ENCODE data around the gene LDHD.
A peak's percentile ranks its signal among the peaks of the same experiment; 100 is the strongest.
"Not testable (repeated sequence)": the region's sequence is repeated elsewhere in the genome, so short reads cannot be mapped to it uniquely, and the experiment has no call there.

LDHD gene

GRCh38 chr16:75116081-75116910 lies at the start of gene LDHD:
Gene LDHD (minus strand): TSS chr16:75116780. CDS start chr16:75116720, 60 bp downstream.
- no peak for DNase-seq

GRCh38 chr16:75160386-75160785 lies 43.8 kb upstream of the LDHD start:
- no peak for DNase-seq

DNA sequence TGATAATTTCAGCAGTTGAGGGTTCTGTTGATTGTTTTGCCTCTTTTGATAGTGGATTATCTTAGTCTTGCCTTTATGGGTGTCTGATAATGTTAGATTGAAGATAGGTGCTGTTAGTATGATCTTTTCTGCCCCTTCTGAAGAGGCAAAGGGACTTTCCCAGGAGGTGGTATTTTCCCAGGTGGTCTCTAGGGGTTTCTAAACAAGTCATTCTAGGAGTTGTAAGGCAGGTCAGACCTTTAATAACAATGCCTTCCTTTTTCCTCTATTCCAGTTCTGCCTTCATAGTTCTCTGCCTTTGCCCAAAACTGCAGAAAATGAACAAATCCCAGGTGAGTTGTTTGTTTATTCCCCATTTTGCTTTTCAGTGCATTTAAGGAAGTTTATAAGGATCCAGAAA lies 36.1 kb upstream of the LDHD start:
- no peak for DNase-seq

DNA sequence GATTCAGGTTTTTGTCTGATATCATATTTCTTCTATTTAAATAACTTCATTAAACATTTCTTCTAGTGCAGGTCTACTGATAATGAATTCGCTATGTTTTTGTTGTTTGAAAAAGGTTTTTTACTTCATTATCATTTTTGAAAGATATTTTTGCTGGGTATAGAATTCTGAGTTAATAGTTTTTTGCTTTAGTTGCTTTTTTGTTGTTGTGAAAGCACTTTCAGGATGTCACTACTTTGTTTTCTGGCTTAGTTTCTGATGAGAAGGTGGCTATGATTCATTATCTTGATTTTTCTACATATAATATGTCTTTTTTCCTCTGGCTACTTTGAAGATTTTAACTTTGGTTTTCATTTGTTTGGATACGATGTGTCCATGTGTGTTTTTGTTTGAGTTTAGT lies 35.2 kb upstream of the LDHD start:
- DNase-seq: no peak

DNA sequence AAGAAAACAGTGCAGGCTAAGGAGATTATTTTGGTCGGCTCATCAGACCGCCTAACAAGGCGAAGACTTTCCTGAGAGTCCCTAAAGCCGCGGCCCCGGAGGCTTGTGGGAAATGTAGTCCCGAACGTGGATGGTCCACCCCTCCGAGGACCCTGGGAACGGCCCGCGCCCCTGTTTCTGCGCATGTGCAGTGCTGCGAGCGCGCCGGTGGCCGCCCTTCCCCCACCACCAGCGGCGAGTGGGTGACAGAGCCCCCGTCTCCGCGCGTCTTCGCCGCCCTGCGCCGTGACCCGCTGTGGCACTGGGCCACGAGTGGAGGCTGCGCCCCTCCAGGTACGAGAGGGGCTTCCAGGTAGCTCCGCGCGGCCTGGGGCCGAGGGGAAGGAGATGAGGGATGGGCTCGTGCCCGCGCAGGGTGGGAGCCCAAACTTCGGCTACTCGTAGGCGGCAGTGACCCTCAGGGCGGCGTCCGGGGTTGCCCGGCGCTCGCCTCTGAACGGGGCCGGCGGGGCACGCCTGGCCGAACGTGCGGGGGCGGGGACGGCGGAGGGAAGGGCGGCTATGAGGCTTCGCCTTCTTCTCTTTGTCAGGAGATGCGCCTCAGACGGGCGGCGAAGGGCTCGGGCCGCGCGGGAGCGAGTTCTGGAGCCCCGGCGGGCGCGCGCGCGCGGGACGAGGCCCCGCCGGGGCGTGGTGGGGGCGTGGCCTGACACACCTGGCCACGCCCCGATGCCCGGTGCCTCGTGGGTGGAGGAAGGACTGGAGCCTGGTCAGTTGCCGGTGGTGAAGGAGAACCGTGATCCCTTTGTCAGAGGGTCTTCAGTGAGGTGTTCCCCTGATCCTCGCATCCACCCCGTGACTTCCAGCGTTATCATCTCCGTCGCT lies 32.0 kb upstream of the LDHD start, which contains the start of gene ZFP1:
Gene ZFP1 (plus strand): TSS at position 214 of the 885 bp plus-strand sequence. CDS start 4,428 bp downstream, outside the sequence.
- peak; percentile 86 to 92 (median 86) for DNase-seq

GRCh38 chr16:75147968-75148310 lies 31.4 kb upstream of the LDHD start:
- DNase-seq: no peak

DNA sequence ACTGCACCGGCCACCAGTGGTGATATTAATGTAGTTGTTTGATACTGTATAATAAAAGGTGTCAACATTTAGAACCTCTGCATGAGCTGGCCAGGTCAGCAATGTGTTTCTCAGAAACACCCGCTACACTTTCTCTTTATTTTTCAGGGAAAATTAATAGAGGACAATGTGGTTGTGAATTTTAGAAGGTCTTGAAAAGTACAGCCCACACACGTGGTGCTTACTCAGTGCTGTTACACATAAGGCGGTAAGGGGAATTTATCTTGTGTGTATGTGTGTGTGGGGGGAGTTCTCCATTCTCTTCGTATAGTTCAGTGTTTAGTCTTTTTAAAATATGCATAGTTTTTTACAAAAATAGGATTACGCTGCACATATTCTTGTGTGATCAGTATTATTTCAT lies 27.4 kb upstream of the LDHD start:
- no peak for DNase-seq

GRCh38 chr16:75139498-75139897 lies 22.9 kb upstream of the LDHD start:
- no peak for DNase-seq

DNA sequence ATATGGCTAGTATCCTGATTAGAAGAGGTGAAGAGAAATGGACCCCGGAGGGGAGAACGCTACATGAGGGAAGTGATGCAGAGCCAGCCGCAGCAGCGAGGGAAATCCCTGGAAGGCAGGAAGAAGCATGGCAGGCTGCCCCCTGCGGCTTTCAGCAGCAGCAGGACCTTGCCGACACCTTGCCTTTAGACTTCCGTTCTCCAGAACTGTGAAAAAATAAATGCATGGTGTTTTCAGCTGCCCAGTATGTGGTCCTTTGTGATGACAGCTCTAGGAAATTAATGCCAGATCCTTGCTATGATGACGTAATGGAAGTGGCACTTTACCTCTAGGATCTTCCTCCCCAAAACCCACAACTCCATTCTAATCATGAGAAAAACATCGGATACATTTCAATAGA lies 22.1 kb upstream of the LDHD start:
- no peak for DNase-seq

- DNase-seq: no peak
Measured at GRCh38 chr16:75138233-75138632, 21.7 kb upstream of the LDHD start.

- DNase-seq: no peak
Measured at GRCh38 chr16:75131081-75131480, 14.5 kb upstream of the LDHD start.

DNA sequence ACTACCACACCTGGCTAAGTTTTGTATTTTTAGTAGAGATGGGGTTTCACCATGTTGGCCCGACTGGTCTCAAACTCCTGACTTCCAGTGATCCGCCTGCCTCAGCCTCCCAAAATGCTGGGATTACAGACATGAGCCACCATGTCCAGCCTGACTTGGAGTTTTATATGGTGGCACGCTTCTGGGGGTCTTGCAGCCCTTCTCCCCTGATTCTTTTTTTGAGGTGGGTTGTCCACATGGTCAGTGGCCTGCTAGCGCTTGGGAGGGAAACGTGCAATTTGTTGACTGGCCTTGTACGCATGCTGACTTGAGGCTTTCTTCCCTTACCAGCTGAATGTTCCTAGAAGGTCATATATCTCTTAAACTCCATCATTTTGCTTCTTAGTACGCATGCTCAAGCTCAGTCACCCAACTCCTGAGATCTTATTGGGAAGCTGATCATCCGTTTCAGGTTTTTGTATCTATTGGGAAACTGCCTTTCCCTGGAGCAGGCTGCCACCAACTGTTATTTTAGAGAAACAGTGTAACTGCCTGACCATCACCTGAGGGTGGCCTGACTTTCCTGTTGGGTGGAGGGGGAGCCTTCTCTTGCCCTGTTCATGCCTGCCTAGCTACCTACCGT lies 13.7 kb upstream of the LDHD start:
- no peak for DNase-seq

- DNase-seq: not testable (repeated sequence)
Measured at GRCh38 chr16:75129421-75130149, 13.0 kb upstream of the LDHD start.

DNA sequence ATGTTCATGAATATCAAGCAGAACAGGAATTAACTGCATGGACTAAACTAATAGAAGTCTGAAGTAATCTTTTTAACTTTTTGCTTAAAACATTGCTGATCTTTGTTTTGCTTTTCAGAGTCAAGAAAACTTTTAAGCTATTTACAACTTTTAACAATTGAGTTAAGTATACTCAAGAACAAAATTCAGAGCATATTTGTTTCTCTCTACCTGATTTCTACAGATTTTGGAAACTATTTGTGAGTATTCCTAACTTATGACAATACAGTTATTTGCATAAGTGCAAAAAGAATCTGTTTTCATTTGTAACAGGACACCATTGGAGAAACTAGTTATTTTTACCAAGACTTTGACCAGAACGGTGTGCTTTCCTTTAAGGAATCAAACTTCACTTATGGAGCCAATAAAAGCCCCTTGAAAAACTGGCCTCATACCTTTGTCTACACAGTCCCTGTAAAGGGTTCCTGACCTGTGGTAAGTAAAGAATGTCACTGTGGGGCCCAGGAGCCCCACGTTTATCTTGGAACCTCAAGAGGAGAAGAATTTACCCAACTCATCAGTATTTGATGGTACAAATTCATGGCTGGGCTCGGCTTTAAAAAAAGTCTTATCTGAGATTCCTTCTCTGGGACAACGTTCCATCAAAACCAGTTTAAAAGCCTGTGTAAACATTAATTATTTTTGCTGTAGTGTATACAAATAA lies 11.3 kb upstream of the LDHD start:
- no peak for DNase-seq

DNA sequence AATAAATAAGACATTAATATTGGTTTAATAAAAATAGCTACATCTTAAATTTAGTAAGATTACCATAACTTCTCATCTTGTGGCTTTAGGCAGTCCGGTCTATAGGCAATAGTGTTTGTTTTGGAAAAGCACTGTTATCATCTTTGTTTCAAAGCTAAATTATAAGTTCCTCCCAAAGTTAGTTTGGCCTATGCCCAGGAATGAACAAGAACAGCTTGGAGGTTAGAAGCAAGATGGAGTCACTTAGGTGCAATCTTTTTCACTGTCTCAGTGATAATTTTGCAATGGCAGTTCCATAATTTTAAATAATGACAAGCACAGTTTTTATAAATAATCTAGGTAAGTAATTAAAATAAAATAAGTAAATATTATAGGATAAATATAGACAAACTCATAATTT lies 6.0 kb upstream of the LDHD start:
- DNase-seq: no peak

GRCh38 chr16:75121949-75122568 lies 5.5 kb upstream of the LDHD start:
- DNase-seq: no peak

- no peak for DNase-seq
Measured at GRCh38 chr16:75120253-75120652, 3.7 kb upstream of the LDHD start.

- no peak for DNase-seq
Measured at GRCh38 chr16:75118943-75119539, 2.5 kb upstream of the LDHD start.

DNA sequence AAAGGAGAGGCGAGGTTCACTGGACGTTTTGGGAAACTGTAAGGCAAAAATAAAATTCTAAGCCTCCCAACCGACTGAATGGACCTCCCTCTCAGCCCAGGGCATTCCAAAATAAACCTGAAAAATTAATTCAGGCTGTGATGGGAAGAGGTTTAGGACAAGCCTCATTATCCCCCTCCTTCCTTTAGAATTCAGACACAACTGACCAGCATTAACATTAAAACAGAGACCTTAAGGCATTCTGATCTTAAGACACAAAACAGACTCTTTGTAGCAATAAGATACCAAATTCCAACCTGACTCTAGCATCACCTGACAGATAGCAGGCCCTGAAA lies 298 bp upstream of the LDHD start:
- DNase-seq: no peak

DNA sequence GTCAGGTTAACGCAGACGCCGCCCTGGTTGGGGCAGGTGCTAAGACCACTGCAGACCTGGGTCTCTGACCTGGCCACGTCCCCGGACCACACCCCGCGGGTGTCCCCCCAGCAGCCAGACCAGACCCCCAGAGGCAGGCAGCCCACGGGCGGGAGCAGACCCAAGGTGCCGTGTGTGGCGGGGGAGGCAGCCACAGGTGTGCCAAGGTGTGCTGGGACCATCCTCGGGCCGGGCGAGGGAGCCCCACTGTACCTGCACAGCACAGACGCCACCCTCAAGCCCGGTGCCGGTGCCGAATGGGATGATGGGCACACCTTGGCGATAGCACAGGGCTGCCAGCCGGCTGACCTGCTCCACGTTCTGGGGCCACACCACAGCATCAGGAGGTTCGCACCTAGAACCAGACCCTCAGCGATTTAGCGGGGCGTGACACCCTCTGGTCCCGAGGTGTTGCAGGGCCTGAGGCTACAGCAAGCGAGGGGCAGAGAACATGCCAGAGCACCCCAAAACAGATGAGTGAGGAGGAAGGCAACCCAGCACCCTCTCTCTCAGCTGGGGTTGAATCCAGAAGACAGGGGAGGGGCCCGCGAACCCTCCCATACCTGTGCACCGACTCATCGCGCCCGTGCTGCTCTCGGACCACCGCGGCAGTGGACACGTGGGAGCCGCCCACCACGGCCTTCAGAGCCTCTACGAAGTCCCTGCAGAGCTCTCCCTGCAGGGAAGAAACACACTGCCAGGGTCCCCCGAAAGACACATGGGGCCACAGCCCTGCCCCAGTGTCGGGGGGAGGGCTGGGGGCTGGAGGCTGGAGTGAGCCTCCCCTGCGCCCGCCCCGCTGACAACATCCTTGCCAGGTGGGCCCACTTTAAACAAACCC lies 1.4 kb downstream of the LDHD start:
- no peak for DNase-seq

Measured in activated CD4-positive, CD25-positive, alpha-beta regulatory T cell (primary cell).